Smooth muscle cell of the pulmonary artery (primary cell): ENCODE measurements around the gene MLF2. TPM values are rescaled to one million over a fixed set of nuclear protein-coding genes. Genes with fewer than 3 reads are reported as not detected.

Experiments used
- total RNA-seq: library from RNA; depleted of rRNA; stranded (reverse); fragments of >200 nt; gene quantifications from 2 replicates; pipeline ENCODE4 v1.2.3, GENCODE V29; 2014

Gene MLF2
- 158 and 166 TPM in 2 replicates for total RNA-seq

GRCh38 chr12:6752921-6753771 lies at the start of gene MLF2:
Gene MLF2, minus strand, starts transcription at chr12:6753141. Its CDS starts 807 bp downstream, at chr12:6752334.

DNA sequence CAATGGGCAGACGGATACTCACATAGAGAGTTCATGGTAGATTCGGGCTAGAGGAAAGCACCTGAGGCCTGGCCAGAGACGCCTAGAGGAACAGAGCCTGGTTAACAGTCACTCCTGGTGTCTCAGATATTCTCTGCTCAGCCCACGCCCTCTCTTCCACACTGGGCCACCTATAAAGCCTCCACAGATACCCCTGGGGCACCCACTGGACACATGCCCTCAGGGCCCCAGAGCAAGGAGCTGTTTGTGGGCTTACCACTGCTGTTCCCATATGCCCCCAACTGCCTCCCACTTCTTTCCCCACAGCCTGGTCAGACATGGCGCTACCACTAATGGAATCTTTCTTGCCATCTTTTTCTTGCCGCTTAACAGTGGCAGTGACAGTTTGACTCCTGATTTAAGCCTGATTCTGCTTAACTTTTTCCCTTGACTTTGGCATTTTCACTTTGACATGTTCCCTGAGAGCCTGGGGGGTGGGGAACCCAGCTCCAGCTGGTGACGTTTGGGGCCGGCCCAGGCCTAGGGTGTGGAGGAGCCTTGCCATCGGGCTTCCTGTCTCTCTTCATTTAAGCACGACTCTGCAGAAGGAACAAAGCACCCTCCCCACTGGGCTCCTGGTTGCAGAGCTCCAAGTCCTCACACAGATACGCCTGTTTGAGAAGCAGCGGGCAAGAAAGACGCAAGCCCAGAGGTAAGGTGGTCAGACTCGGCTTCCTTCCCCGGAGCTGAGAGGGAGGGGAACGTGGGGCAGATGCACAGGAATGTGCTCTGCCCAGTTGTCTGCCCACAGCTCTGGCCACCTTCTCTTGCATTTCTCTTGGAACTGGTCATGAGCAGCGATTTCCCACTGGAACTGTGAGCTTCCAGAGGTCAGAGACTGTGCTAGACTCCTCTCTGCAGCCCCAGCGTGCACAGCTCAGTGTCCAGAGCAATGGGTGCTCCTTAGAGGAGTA lies 36.3 kb upstream of the MLF2 start, which contains the start of gene CD4:
CD4 (plus strand) TSS at position 557 of the 953 bp plus-strand sequence. CDS start 10,611 bp downstream, outside the sequence.

DNA sequence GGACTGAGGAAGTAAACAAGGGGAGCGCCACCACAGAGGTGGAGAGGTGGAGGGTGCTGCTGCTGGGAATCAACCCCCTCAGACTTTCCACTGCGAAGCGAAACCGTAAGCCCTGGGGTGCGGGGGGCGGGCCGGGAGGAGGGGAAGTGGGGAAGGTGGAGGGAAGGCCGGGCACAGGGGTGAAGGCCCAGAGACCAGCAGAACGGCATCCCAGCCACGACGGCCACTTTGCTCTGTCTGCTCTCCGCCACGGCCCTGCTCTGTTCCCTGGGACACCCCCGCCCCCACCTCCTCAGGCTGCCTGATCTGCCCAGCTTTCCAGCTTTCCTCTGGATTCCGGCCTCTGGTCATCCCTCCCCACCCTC lies 19.4 kb upstream of the MLF2 start, which contains the start of gene LAG3:
LAG3 (plus strand) TSS at position 190 of the 365 bp plus-strand sequence. CDS start 333 bp downstream, outside the sequence.

DNA sequence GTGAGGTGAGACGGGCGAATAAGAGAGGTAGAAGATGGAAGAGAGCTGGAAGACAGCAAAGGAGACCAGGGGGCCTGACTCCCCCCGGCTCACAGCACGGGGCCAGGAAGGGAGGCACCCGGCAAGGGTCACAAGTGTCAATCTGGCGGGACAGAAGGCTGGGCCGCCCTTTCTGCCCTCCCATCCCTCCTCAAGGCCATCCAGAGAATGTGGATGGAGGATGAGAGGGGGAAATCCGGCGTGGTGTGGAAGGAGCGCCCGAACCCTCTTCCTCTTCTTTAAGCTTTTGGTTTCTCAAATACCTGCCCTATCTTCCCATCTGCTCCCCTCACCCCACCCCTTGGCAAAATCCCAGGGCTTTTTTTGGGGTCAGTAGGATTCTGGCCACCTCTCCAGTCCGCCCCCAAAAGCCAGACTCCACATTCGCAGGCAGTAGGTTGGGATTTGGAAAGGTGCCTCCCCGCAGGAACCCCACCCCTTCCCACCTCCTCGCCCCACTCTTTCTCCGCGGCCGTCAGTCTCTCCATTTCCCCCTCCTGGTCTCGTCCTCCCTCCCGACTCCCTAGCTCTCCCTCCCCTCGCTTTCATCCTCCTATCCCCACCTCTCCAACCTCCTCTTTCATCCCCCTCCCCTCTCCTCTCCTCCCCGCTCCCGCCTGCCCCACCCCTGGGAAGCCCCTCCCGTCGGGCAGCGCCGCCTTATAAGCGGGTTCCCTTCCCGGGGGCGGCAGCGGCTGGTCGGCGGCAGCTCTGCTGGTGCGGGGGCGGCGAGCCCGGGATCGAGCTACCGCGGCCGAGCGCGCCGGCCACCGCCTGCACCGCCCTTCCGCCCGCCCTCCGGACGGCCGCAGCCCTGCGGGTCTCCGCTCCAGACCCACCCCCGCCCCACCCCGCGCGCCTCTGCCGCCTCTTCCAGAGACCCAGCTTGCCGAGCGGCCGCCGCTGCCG lies 13.0 kb upstream of the MLF2 start, which contains the start of gene PTMS:
PTMS (plus strand) TSS at position 730 of the 948 bp plus-strand sequence. CDS start 343 bp downstream, outside the sequence.

GRCh38 chr12:6723607-6724408 lies 29.1 kb downstream of the MLF2 start, which contains the start of gene COPS7A:
Gene COPS7A, plus strand, starts transcription at chr12:6724046. Its CDS starts 611 bp downstream, at chr12:6724657.

DNA sequence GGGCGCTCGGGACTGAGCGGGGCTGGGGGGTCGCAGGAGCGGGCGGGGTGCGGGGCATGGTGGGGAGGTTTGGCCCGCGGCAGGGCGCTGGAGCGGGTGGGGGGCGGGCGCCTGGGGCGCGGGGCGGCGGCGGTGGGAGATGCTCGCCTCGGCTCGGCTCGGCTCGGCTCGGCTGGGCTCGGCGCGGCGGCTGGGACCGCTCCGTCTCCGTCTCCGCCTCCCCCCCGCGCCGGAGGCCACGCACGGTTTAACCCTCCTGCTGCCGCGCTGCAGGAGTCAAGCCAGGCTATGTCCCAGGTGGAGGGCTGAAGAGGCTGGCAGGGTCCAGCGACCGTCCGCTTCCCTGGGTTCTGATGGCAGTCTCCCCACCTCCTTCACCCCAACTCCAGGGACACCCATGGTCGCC lies 52.3 kb downstream of the MLF2 start, which contains the start of gene PIANP:
PIANP (minus strand) TSS at position 170 of the 406 bp plus-strand sequence. CDS start 2,754 bp downstream, outside the sequence.

Other genes with a start within 250 kb of the MLF2 start
- 12,763 and 13,179 TPM in 2 replicates for gene GAPDH, start 218.6 kb downstream of the MLF2 start, total RNA-seq
- gene IFFO1, start 197.1 kb downstream of the MLF2 start, total RNA-seq, result 14.7 and 16.1 TPM in 2 replicates
- 10.0 and 19.5 TPM in 2 replicates for gene NOP2, start 184.8 kb downstream of the MLF2 start, total RNA-seq
- 238 and 263 TPM in 2 replicates for gene CHD4, start 145.8 kb downstream of the MLF2 start, total RNA-seq
- gene LPAR5, start 117.2 kb downstream of the MLF2 start, total RNA-seq, result 0.03 TPM in 1 of 2 replicates, not detected in the other
- 0.13 and 0.26 TPM in 2 replicates for gene ACRBP, start 105.7 kb downstream of the MLF2 start, total RNA-seq
- gene ING4, start 90.0 kb downstream of the MLF2 start, total RNA-seq, result 26.9 and 27.4 TPM in 2 replicates
- gene ZNF384, start 63.8 kb downstream of the MLF2 start, total RNA-seq, result 16.4 and 16.8 TPM in 2 replicates
- gene PIANP, start 52.3 kb downstream of the MLF2 start, total RNA-seq, result 1.1 and 1.3 TPM in 2 replicates
- gene COPS7A, start 29.1 kb downstream of the MLF2 start, total RNA-seq, result 145 and 173 TPM in 2 replicates
- 45.0 and 47.1 TPM in 2 replicates for gene PTMS, start 13.2 kb upstream of the MLF2 start, total RNA-seq
- not detected in 2 replicates for gene LAG3, start 19.4 kb upstream of the MLF2 start, total RNA-seq
- 0.26 and 13.2 TPM in 2 replicates for gene CD4, start 36.4 kb upstream of the MLF2 start, total RNA-seq
- 2.7 and 6.6 TPM in 2 replicates for gene GPR162, start 68.7 kb upstream of the MLF2 start, total RNA-seq
- gene P3H3, start 75.3 kb upstream of the MLF2 start, total RNA-seq, result 170 and 258 TPM in 2 replicates
- 2.0 and 3.2 TPM in 2 replicates for gene GNB3, start 87.8 kb upstream of the MLF2 start, total RNA-seq
- gene CDCA3, start 98.1 kb upstream of the MLF2 start, total RNA-seq, result 3.5 and 6.3 TPM in 2 replicates
- 90.6 and 117 TPM in 2 replicates for gene USP5, start 99.0 kb upstream of the MLF2 start, total RNA-seq
- gene TPI1, start 114.4 kb upstream of the MLF2 start, total RNA-seq, result 1,691 and 1,978 TPM in 2 replicates
- gene SPSB2, start 120.2 kb upstream of the MLF2 start, total RNA-seq, result 4.8 and 6.3 TPM in 2 replicates
- 12.4 and 13.3 TPM in 2 replicates for gene LRRC23, start 151.7 kb upstream of the MLF2 start, total RNA-seq
- gene ENO2, start 161.4 kb upstream of the MLF2 start, total RNA-seq, result 153 and 183 TPM in 2 replicates
- gene ATN1, start 174.8 kb upstream of the MLF2 start, total RNA-seq, result 21.8 and 35.8 TPM in 2 replicates
- not detected in 2 replicates for gene RNU7-1, start 190.7 kb upstream of the MLF2 start, total RNA-seq
- gene C12orf57, start 190.9 kb upstream of the MLF2 start, total RNA-seq, result 64.3 and 91.7 TPM in 2 replicates
- 0.13 and 0.30 TPM in 2 replicates for gene PTPN6, start 198.2 kb upstream of the MLF2 start, total RNA-seq
- gene PHB2, start 217.5 kb upstream of the MLF2 start, total RNA-seq, result 90.6 and 91.1 TPM in 2 replicates
- gene EMG1, start 217.8 kb upstream of the MLF2 start, total RNA-seq, result 28.8 and 32.3 TPM in 2 replicates